ENCODE measurements around the gene RAB11FIP4.

The RAB11FIP4 gene

DNA sequence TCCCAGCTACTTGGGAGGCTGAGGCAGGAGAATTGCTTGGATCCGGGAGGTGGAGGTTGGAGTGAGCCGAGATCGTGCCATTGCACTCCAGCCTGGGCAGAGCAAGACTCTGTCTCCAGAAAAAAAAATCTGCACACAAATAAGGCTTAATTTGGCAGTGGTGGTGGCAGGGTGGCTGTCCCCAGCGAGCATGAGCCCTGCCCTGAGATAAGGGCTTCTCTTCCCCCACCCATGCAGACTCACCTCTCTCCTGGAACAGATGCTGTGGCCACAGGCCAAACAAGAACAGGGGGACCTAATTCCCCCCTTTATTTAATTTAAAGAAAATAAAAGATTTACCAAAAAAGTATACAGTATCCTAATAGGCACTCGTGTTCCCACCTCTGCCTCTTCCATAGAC is 157.2 kb downstream of the RAB11FIP4 start:
- no peaks in the 10 kb centered on the region for H3K27me3 ChIP-seq (ENCODE audit: insufficient read depth, poor library complexity, severe bottlenecking)
- TF ChIP-seq, protein P1, sequence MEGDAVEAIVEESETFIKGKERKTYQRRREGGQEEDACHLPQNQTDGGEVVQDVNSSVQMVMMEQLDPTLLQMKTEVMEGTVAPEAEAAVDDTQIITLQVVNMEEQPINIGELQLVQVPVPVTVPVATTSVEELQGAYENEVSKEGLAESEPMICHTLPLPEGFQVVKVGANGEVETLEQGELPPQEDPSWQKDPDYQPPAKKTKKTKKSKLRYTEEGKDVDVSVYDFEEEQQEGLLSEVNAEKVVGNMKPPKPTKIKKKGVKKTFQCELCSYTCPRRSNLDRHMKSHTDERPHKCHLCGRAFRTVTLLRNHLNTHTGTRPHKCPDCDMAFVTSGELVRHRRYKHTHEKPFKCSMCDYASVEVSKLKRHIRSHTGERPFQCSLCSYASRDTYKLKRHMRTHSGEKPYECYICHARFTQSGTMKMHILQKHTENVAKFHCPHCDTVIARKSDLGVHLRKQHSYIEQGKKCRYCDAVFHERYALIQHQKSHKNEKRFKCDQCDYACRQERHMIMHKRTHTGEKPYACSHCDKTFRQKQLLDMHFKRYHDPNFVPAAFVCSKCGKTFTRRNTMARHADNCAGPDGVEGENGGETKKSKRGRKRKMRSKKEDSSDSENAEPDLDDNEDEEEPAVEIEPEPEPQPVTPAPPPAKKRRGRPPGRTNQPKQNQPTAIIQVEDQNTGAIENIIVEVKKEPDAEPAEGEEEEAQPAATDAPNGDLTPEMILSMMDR (IDR thresholded peaks at IDR 0.05; ENCODE audit: poor library complexity, severe bottlenecking): no peak
- H3K27ac ChIP-seq (ENCODE audit: poor library complexity, severe bottlenecking): peak overlapping the region; percentile 65
- peak overlapping the region; percentile 83 for H3K4me3 ChIP-seq (ENCODE audit: severe bottlenecking)
- no peak for DNase-seq (ENCODE audit: low spot score)
- no peak for ATAC-seq (ENCODE audit: low read depth)
- no peaks in the 10 kb centered on the region for H3K9me3 ChIP-seq (ENCODE audit: severe bottlenecking)
- no peaks in the 10 kb centered on the region for H3K4me1 ChIP-seq (ENCODE audit: insufficient read depth, poor library complexity, severe bottlenecking)
- no peaks in the 10 kb centered on the region for H3K36me3 ChIP-seq (ENCODE audit: low read depth)

DNA sequence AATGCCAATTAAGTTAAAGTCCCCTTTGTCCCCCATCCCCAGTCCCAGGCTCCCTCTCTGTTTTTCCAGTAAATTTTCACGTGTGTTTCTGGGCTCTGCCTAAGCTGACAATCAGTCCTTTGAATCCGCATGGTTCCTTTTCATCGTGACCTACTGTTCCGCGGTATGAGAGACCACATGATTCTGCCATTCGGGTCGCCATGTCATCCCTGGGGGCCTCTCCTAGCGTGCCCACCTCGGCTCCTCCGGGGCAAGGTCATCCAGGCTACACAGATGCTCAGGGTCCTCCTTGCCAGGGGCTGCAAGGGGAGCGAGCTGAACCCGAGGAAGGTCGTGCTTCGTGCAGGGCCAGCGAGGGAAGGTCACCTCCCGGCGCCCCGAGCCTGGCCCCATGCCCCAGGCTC is 157.6 kb downstream of the RAB11FIP4 start:
- Histone ChIP-seq H3K27ac (ENCODE audit: poor library complexity, severe bottlenecking) (peak overlapping the region; percentile 65), H3K36me3 (ENCODE audit: low read depth) (no peaks in the 10 kb centered on the region), H3K4me3 (ENCODE audit: severe bottlenecking) (peak overlapping the region; percentile 83), H3K4me1 (ENCODE audit: insufficient read depth, poor library complexity, severe bottlenecking) (no peaks in the 10 kb centered on the region), H3K9me3 (ENCODE audit: severe bottlenecking) (no peaks in the 10 kb centered on the region), H3K27me3 (ENCODE audit: insufficient read depth, poor library complexity, severe bottlenecking) (no peaks in the 10 kb centered on the region)
- TF ChIP-seq, protein P1 (IDR thresholded peaks at IDR 0.05; ENCODE audit: poor library complexity, severe bottlenecking): no peak
- DNase-seq (ENCODE audit: low spot score): no peak
- ATAC-seq (ENCODE audit: low read depth): peak; percentile 4; the same call in 2 of the 3 replicates

DNA sequence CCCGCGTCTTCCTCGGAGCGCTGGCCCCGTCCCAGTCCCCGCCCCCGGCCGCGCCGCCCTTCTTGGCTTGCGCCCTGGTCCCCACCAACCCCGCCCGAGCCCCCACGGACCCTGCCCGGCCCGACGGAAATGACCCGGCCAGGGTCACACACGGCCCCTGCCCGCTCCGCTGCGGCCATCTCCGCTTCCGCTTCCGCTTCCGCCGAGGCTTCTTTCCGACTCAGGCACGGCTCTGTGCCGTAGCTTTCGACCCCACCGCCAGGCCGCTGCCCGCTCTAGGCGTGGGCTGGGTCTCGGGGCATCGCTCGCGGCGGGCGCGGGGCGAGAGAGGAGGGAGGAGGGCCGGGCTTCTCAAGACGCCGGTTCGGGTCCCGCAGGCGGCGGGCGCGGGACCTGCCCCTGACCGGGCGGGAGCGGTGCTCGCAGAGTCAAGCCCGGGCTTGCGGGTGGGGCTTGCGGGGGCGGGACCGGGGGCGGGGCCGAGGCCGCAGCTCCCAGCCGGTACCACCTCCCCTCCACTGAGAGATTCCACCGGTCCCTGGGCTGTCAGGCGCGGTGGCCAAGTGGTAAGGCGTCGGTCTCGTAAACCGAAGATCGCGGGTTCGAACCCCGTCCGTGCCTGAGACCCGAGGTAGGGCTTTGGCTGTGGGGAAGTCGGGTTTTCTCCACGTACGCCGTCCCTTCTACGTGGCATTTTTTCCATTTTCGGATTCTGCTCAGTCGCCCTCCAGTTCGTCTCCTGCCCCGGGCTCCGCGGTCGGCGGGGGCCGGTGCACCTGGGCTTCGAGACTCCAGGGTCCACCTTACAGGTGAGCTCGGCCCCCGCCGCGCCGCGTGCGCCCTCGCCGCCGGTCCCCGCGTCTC is 158.3 kb downstream of the RAB11FIP4 start:
- Histone ChIP-seq H3K27ac (ENCODE audit: poor library complexity, severe bottlenecking) (peak overlapping the region; percentile 65), H3K36me3 (ENCODE audit: low read depth) (no peaks in the 10 kb centered on the region), H3K27me3 (ENCODE audit: insufficient read depth, poor library complexity, severe bottlenecking) (no peaks in the 10 kb centered on the region), H3K9me3 (ENCODE audit: severe bottlenecking) (no peaks in the 10 kb centered on the region), H3K4me3 (ENCODE audit: severe bottlenecking) (peak overlapping the region; percentile 83), H3K4me1 (ENCODE audit: insufficient read depth, poor library complexity, severe bottlenecking) (no peaks in the 10 kb centered on the region)
- peak; percentile 81 for ATAC-seq (ENCODE audit: low read depth)
- no peak for DNase-seq (ENCODE audit: low spot score)
- TF ChIP-seq, protein P1 (IDR thresholded peaks at IDR 0.05; ENCODE audit: poor library complexity, severe bottlenecking): no peak

DNA sequence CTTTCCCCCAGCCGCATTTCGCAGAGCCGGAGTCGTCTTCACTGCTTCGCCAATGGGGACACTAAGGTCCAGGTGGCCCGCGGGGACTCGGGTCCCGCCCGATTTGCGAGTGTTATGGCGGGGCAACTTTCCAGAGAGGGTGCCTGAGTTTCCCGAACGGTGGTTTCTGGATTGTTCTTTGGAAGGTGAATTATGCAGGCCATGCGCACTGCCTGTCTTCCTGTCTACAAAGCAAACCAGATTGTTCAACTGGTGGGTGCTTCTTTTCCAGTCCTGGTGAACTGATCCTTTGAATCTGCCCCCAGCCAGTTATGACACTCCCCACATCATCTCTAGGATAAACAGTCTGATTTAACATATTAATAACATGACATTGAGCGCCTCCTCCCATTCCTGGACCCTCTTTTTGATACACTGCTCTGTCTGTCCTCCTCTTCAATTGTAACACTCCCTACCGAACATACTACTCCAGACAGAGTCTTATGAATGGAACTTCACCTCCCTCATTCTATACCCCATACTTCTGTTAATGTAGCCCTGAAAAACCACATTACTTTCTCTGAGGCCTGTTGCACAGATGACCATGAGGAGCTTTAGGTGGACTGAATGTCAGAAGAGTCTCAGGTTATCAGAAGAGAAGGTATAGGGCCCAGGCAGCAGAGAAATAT is 159.0 kb downstream of the RAB11FIP4 start:
- TF ChIP-seq, protein P1 (IDR thresholded peaks at IDR 0.05; ENCODE audit: poor library complexity, severe bottlenecking): no peak
- Histone ChIP-seq H3K36me3 (ENCODE audit: low read depth) (no peaks in the 10 kb centered on the region), H3K4me3 (ENCODE audit: severe bottlenecking) (peak overlapping the region; percentile 83), H3K4me1 (ENCODE audit: insufficient read depth, poor library complexity, severe bottlenecking) (no peaks in the 10 kb centered on the region), H3K27ac (ENCODE audit: poor library complexity, severe bottlenecking) (peak overlapping the region; percentile 65), H3K9me3 (ENCODE audit: severe bottlenecking) (no peaks in the 10 kb centered on the region), H3K27me3 (ENCODE audit: insufficient read depth, poor library complexity, severe bottlenecking) (no peaks in the 10 kb centered on the region)
- DNase-seq (ENCODE audit: low spot score): no peak
- peak; percentile 1; the same call in 1 of the 3 replicates for ATAC-seq (ENCODE audit: low read depth)
